GM23338 (cell line): Measurements from ENCODE around the gene TARBP1. TPM values are rescaled to one million over a fixed set of nuclear protein-coding genes. Genes with fewer than 3 reads are reported as not detected.

Source experiments
- ATAC-seq: fragments of 200-7000 bp; cut with Tn5 transposase; 3 replicates; pipeline ENCODE4 v1.9.1; 2020
- DNase-seq: peaks from one replicate; pipeline ENCODE4 v3.0.0-alpha.2; 2015; ENCODE audit warnings: low spot score
- H2AFZ ChIP-seq: fragments of 200-600 bp; sonication (generic); 2 replicates; pipeline ENCODE4 v1.8.0; 2016; ENCODE audit warnings: antibody characterized with exemption, mild to moderate bottlenecking, moderate library complexity
- H3F3A ChIP-seq: fragments of 200-600 bp; sonication (generic); replicated peaks from 2 replicates; pipeline ENCODE4 v1.8.0; 2017; ENCODE audit warnings: antibody characterized with exemption, mixed run types, low read depth
- H3K27ac ChIP-seq: fragments of 200-600 bp; sonication (generic); 2 replicates; pipeline ENCODE4 v1.6.1; 2016; ENCODE audit warnings: low read depth
- H3K27me3 ChIP-seq: fragments of 200-600 bp; sonication (generic); 2 replicates; pipeline ENCODE4 v1.8.0; 2016; ENCODE audit warnings: mild to moderate bottlenecking, mixed run types, moderate library complexity; ENCODE audit not compliant: insufficient read depth
- H3K36me3 ChIP-seq: fragments of 200-600 bp; sonication (generic); 2 replicates; pipeline ENCODE4 v1.8.0; 2016; ENCODE audit warnings: mild to moderate bottlenecking; ENCODE audit not compliant: insufficient read depth
- H3K4me1 ChIP-seq: fragments of 200-600 bp; sonication (generic); 2 replicates; pipeline ENCODE4 v1.8.0; 2016; ENCODE audit warnings: mild to moderate bottlenecking, moderate library complexity; ENCODE audit not compliant: insufficient read depth
- H3K4me2 ChIP-seq: fragments of 200-600 bp; sonication (generic); 2 replicates; pipeline ENCODE4 v1.7.1; 2017; ENCODE audit warnings: mixed run types
- H3K4me3 ChIP-seq: fragments of 200-600 bp; sonication (generic); 2 replicates; pipeline ENCODE4 v1.6.1; 2016; ENCODE audit warnings: mixed run types
- H3K79me2 ChIP-seq: fragments of 200-600 bp; sonication (generic); replicated peaks from 2 replicates; pipeline ENCODE4 v1.8.0; 2017; ENCODE audit warnings: mild to moderate bottlenecking; ENCODE audit not compliant: insufficient read depth
- H3K9me2 ChIP-seq: fragments of 200-600 bp; sonication (generic); 2 replicates; pipeline ENCODE4 v1.8.0; 2017; ENCODE audit not compliant: insufficient read depth
- H4K20me1 ChIP-seq: fragments of 200-600 bp; sonication (generic); replicated peaks from 2 replicates; pipeline ENCODE4 v1.8.0; 2017; ENCODE audit warnings: mild to moderate bottlenecking; ENCODE audit not compliant: insufficient read depth
- H3K27ac Mint-ChIP-seq: 2 replicates; pipeline ENCODE4 v1.8.0; 2020; ENCODE audit warnings: inconsistent platforms, mild to moderate bottlenecking, moderate library complexity, mixed read lengths
- H3K27me3 Mint-ChIP-seq: 3 replicates; pipeline ENCODE4 v1.8.0; 2022; ENCODE audit warnings: low read depth, mild to moderate bottlenecking, moderate library complexity, mixed read lengths, inconsistent platforms; ENCODE audit not compliant: insufficient read depth, poor library complexity
- H3K36me3 Mint-ChIP-seq: 3 replicates; pipeline ENCODE4 v1.8.0; 2021; ENCODE audit warnings: low read depth, mild to moderate bottlenecking, inconsistent platforms, moderate library complexity, mixed read lengths
- H3K4me1 Mint-ChIP-seq: 3 replicates; pipeline ENCODE4 v1.8.0; 2020; ENCODE audit warnings: mild to moderate bottlenecking, inconsistent platforms, mixed read lengths
- H3K4me3 Mint-ChIP-seq: 3 replicates; pipeline ENCODE4 v1.8.0; 2021; ENCODE audit warnings: moderate library complexity, mild to moderate bottlenecking, inconsistent platforms, mixed read lengths
- H3K9me3 Mint-ChIP-seq: 3 replicates; pipeline ENCODE4 v1.8.0; 2020; ENCODE audit warnings: moderate library complexity, mild to moderate bottlenecking, inconsistent platforms, mixed read lengths
- CTCF ChIP-seq, 2 experiments: fragments of 200-600 bp in 1 of 2; sonication (generic) in 1 of 2; conservative IDR thresholded peaks; 2 replicates each; pipeline versions ENCODE4 v1.5.1 to v1.6.1; 2016 to 2017; ENCODE audit warnings: antibody characterized with exemption in 2 of 2, low read depth in 2 of 2, mild to moderate bottlenecking in 2 of 2, moderate library complexity in 1 of 2
- POLR2AphosphoS5 ChIP-seq: IDR thresholded peaks from 2 replicates; pipeline ENCODE4 v1.6.1; 2016; ENCODE audit warnings: antibody characterized with exemption, low read depth
- STAT1 ChIP-seq: IDR thresholded peaks from one replicate; pipeline ENCODE4 v1.6.1; 2016; ENCODE audit warnings: antibody characterized with exemption; ENCODE audit not compliant: unreplicated experiment
- ZNF462 ChIP-seq: fragments of 250-450 bp; sonication (Bioruptor Pico); IDR thresholded peaks from 2 replicates; pipeline ENCODE4 v1.5.0; 2020; ENCODE audit warnings: mild to moderate bottlenecking, moderate library complexity
- long read RNA-seq: library from polyadenylated mRNA; unstranded; transcript quantifications from one replicate; pipeline ENCODE4 v2.0.0, GENCODE V29; 2020; ENCODE audit not compliant: unreplicated experiment
- polyA plus RNA-seq: library from polyadenylated mRNA; unstranded; fragments of >200 nt; fragmentation: Nextera tagmentation; extraction: Ambion mirVana; gene quantifications from 2 replicates; pipeline ENCODE4 v1.2.1, GENCODE V29; 2016
- total RNA-seq: library from RNA; depleted of rRNA; stranded (reverse); fragments of >200 nt; shearing (Covaris generic); gene quantifications from 2 replicates; pipeline ENCODE4 v1.2.3, GENCODE V29; 2014; rRNA removed

Gene TARBP1
- total RNA-seq: 18.8 and 44.8 TPM in 2 replicates
- polyA plus RNA-seq: 14.9 and 17.4 TPM in 2 replicates
- long read RNA-seq, partial matches to known transcripts: 3 of 4 reads
- long read RNA-seq, other reads (novel, unspliced or antisense): 1 of 4 reads

- peaks cover 34% of the 10 kb centered on the region for H3K4me1 ChIP-seq
- peak; percentile 81 for DNase-seq
- peak; percentile 83 for ATAC-seq
- no peak within 1 kb of the TSS for H3K27ac ChIP-seq
- 0 out of 2 replicates have a peak, but pooled peaks cover 3% of the 10 kb centered on the region for H4K20me1 ChIP-seq
- H3K4me3 ChIP-seq: peak within 1 kb of the TSS; percentile 79
- peaks cover 52% of the 10 kb centered on the region for H3K27me3 ChIP-seq
- Mint-ChIP-seq H3K4me1 (peaks cover 33% of the 10 kb centered on the region), H3K4me3 (peak within 1 kb of the TSS; percentile 86), H3K27ac (no peak within 1 kb of the TSS), H3K9me3 (no peaks in the 10 kb centered on the region; the same call in 2 of the 3 replicates), H3K27me3 (peaks cover 22% of the 10 kb centered on the region), H3K36me3 (no peaks in the 10 kb centered on the region)
- H3K36me3 ChIP-seq: no peaks in the 10 kb centered on the region
- H3K79me2 ChIP-seq: peaks cover 39% of the 10 kb centered on the region
- H2AFZ ChIP-seq: peak within 1 kb of the TSS; percentile 98
- H3K4me2 ChIP-seq: peak within 1 kb of the TSS; percentile 97
- TF ChIP-seq ZNF462 (CRISPR knock-in tag) (no peak), CTCF (conservative IDR thresholded peaks at IDR 0.05; ENCODE audit: low read depth in 2 of 2) (peak in 1 of 2 experiments; percentile 13; a peak in 1 of 4 replicates), STAT1 (no peak), POLR2AphosphoS5 (peak; percentile 71)
- no peaks in the 10 kb centered on the region for H3K9me2 ChIP-seq
- peaks cover 10% of the 10 kb centered on the region; the same call in 1 of the 2 replicates for H3F3A ChIP-seq
Observed at GRCh38 chr1:234478481-234479309, at the start of gene TARBP1. Gene TARBP1, minus strand, starts transcription at chr1:234479179. Its CDS starts 76 bp downstream, at chr1:234479103.
